Left ventricle myocardium inferior (tissue), 1 donor: ENCODE measurements around the gene LRRC41. TPM values are rescaled to one million over a fixed set of nuclear protein-coding genes. Genes with fewer than 3 reads are reported as not detected.

Experiments
- DNase-seq: peaks from one replicate; pipeline ENCODE4 v3.0.0-alpha.2; 2020
- H3K27ac ChIP-seq: fragments of 200-600 bp; replicated peaks from 2 replicates; pipeline ENCODE4 v1.8.0; 2021
- H3K27me3 ChIP-seq: fragments of 200-600 bp; 2 replicates; pipeline ENCODE4 v1.8.0; 2021; ENCODE audit warnings: low read depth
- H3K36me3 ChIP-seq: fragments of 200-600 bp; 2 replicates; pipeline ENCODE4 v1.8.0; 2021
- H3K4me1 ChIP-seq: fragments of 200-600 bp; 2 replicates; pipeline ENCODE4 v1.8.0; 2021
- H3K4me3 ChIP-seq: fragments of 200-600 bp; 2 replicates; pipeline ENCODE4 v1.8.0; 2021; ENCODE audit warnings: mild to moderate bottlenecking, moderate library complexity
- H3K9me3 ChIP-seq: fragments of 200-600 bp; replicated peaks from 2 replicates; pipeline ENCODE4 v1.8.0; 2021
- intact Hi-C: fragments of 100-400 bp; cut with micrococcal nuclease; formaldehyde crosslinking; loops from one replicate; pipeline ENCODE4 v1.11.0; 2022
- total RNA-seq: library from RNA; stranded (reverse); fragmentation: NEBNext Ultra II Directional; extraction: Animal tissue kit (Norgen Biotek cat#: 25700); gene quantifications from one replicate; pipeline ENCODE4 v1.2.1, GENCODE V29; 2021
- TF ChIP-seq, protein P1 (sequence below): fragments of 200-600 bp; IDR thresholded peaks from 2 replicates; pipeline ENCODE4 v1.8.0; 2021; ENCODE audit warnings: antibody characterized with exemption, mild to moderate bottlenecking, borderline replicate concordance
- donor health status: DM: no; HTN: yes; CAD: no; lungs with severe emphysema.

LRRC41 gene
- total RNA-seq, 1 donor from 2014 or later = 38.8 TPM

DNA sequence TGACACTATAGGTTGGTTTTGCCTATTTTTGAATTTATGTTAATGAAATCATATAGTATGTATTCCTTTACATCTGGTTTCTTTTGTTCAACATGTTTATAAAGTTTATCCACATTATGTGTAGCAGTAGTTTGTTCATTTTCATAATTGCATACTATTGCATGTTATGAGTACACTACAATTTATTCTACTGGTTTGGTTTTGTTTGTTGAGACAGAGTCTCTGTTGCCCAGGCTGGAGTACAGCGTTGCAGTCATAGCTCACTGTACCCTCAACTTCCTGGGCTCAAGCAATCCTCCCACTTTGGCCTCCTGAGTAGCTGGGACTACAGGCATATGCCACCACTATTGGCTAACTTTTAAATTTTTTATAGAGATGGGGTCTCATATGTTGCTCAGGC is 34.8 kb downstream of the LRRC41 start:
- DNase-seq = no peak
- Histone ChIP-seq H3K9me3 (no peaks in the 10 kb centered on the region), H3K27me3 (no peaks in the 10 kb centered on the region), H3K4me1 (no peaks in the 10 kb centered on the region), H3K4me3 (no peak overlapping the region), H3K36me3 (no peaks in the 10 kb centered on the region), H3K27ac (no peak overlapping the region)
- TF ChIP-seq, protein P1, sequence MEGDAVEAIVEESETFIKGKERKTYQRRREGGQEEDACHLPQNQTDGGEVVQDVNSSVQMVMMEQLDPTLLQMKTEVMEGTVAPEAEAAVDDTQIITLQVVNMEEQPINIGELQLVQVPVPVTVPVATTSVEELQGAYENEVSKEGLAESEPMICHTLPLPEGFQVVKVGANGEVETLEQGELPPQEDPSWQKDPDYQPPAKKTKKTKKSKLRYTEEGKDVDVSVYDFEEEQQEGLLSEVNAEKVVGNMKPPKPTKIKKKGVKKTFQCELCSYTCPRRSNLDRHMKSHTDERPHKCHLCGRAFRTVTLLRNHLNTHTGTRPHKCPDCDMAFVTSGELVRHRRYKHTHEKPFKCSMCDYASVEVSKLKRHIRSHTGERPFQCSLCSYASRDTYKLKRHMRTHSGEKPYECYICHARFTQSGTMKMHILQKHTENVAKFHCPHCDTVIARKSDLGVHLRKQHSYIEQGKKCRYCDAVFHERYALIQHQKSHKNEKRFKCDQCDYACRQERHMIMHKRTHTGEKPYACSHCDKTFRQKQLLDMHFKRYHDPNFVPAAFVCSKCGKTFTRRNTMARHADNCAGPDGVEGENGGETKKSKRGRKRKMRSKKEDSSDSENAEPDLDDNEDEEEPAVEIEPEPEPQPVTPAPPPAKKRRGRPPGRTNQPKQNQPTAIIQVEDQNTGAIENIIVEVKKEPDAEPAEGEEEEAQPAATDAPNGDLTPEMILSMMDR = no peak
- intact Hi-C loops = no loop called here

DNA sequence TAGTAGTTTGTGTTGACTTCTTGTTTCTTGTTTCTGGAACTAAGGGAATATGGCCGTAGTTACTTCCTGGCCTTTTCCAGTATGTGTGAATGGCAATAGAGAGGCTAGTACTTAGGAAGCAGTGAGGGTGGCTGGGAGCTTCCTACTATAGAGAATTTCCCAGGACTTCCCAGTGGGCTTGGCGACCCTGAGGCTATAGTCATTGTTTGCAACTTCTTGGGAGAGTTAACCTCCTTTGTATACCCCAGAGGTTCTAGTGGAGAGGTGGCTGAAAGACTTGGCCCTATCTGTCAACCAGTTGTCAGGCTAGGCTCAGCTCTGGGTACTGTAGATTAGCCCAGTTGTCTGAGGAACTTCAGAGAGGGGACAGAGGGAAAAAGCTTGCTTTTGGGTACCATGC is 40.3 kb downstream of the LRRC41 start:
- intact Hi-C loops = no loop called here
- Histone ChIP-seq H3K4me3 (no peak overlapping the region), H3K9me3 (no peaks in the 10 kb centered on the region), H3K27me3 (no peaks in the 10 kb centered on the region), H3K27ac (no peak overlapping the region), H3K36me3 (no peaks in the 10 kb centered on the region), H3K4me1 (no peaks in the 10 kb centered on the region)
- TF ChIP-seq, protein P1 = no peak
- no peak for DNase-seq

DNA sequence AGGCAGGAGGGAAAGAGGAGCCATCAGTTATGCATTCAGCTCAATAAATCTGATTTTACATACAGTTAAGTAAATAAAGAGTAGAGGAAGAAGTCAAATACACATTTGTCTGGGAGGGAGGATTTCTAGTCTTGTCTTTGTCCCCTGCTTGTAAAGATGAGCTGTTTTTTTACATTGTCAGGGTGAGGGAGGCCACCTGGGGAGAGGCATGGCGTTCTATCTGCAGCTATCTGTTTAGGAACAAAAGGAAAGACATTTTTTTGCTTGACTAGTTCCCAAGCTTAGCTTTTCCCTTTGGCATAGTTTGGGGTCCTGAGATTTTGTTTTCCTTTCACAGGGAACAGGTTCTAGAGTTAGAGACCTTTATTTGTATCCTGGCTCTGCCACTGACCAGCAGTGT is 40.9 kb downstream of the LRRC41 start:
- intact Hi-C loops = no loop called here
- Histone ChIP-seq H3K27me3 (no peaks in the 10 kb centered on the region), H3K27ac (no peak overlapping the region), H3K9me3 (no peaks in the 10 kb centered on the region), H3K4me3 (no peak overlapping the region), H3K4me1 (no peaks in the 10 kb centered on the region), H3K36me3 (no peaks in the 10 kb centered on the region)
- DNase-seq = no peak
- TF ChIP-seq, protein P1 = no peak

DNA sequence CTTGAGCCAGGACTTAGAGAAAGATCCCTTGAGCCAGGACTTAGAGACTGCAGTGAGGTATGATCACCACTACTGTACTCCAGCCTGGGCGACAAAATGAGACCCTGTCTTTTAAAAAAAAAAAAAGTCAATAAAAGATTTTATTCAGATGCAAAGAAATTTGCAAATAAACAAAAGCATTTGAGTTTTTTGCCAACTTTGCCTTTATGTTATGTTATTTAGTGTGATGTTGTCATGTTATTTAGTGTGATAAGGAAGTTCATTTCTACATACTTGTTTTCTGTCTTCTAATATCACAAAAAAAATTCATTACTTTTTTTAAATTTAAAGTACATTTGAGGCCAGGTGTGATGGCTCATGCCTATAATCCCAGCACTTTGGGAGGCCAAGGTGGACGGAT is 46.9 kb downstream of the LRRC41 start:
- H3K36me3 ChIP-seq = no peaks in the 10 kb centered on the region
- no peak overlapping the region for H3K4me3 ChIP-seq
- H3K27me3 ChIP-seq = no peaks in the 10 kb centered on the region
- no peak for DNase-seq
- no peaks in the 10 kb centered on the region for H3K9me3 ChIP-seq
- intact Hi-C loops = no loop called here
- H3K4me1 ChIP-seq = no peaks in the 10 kb centered on the region
- H3K27ac ChIP-seq = no peak overlapping the region
- TF ChIP-seq, protein P1 = no peak

DNA sequence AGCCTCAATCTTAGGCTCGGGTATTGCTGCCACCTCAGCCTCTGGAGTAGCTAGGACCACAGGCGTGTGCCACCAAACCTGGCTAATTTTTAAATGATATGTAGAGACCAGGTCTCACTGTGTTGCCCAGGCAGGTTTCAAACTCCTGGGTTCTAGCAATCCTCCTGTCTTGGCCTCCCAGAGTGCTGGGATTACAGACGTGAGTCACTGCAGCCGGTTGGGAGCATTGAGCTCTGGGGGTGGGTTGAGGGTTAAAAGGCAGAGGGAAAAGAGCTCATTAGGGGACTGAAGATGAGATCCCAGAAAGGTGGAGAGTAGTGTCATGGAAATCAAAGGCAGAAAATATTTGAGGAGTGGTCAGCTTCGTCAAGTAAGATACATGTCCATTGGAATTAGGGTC is 48.7 kb downstream of the LRRC41 start:
- H3K27me3 ChIP-seq = no peaks in the 10 kb centered on the region
- DNase-seq = no peak
- H3K4me3 ChIP-seq = no peak overlapping the region
- intact Hi-C loops = no loop called here
- H3K36me3 ChIP-seq = no peaks in the 10 kb centered on the region
- no peaks in the 10 kb centered on the region for H3K9me3 ChIP-seq
- H3K4me1 ChIP-seq = no peaks in the 10 kb centered on the region
- TF ChIP-seq, protein P1 = no peak
- H3K27ac ChIP-seq = no peak overlapping the region
